ENCODE data around the gene OR52E4. TPM values are rescaled to one million over a fixed set of nuclear protein-coding genes. Genes with fewer than 3 reads are reported as not detected.

OR52E4 gene
- total and polyA plus RNA-seq, 2 of the 13 experiments (the other 11 are each of a cell fraction or from before 2014, with no cell fraction given), result not detected

GRCh38 chr11:5899534-5899933 lies 19.1 kb downstream of the OR52E4 start:
- no peak for TF ChIP-seq BORCS8-MEF2B (CRISPR knock-in tag; IDR thresholded peaks at IDR 0.05)
- no peak for TF ChIP-seq JARID2 (CRISPR knock-in tag; IDR thresholded peaks at IDR 0.05; ENCODE audit: insufficient replicate concordance)
- no peak for TF ChIP-seq POGZ (CRISPR knock-in tag; IDR thresholded peaks at IDR 0.05)
- no peak for TF ChIP-seq KAT8 (CRISPR knock-in tag; IDR thresholded peaks at IDR 0.05)
- no peak for TF ChIP-seq ZNF143 (CRISPR knock-in tag; IDR thresholded peaks at IDR 0.05)
- TF ChIP-seq NRL (CRISPR knock-in tag; IDR thresholded peaks at IDR 0.05; ENCODE audit: borderline replicate concordance), result no peak
- TF ChIP-seq ZNF292 (CRISPR knock-in tag; IDR thresholded peaks at IDR 0.05; ENCODE audit: borderline replicate concordance, low read depth), result no peak
- no peak for TF ChIP-seq ZNF766 (CRISPR knock-in tag; IDR thresholded peaks at IDR 0.05; ENCODE audit: borderline replicate concordance)
- no peak for TF ChIP-seq ZNF230 (CRISPR knock-in tag; IDR thresholded peaks at IDR 0.05)
- no peak for TF ChIP-seq ZNF609 (CRISPR knock-in tag; IDR thresholded peaks at IDR 0.05; ENCODE audit: borderline replicate concordance)
- in situ Hi-C loops (cut with HindIII; ENCODE audit: extremely low pct_ligation_motif_present, low pct_unique_long_range_greater_than_20kb), result no loop called here
- CTCF ChIA-PET (ENCODE audit: low intra/inter-chr PET ratio, low total read pairs), result no interaction called here

More at GRCh38 chr11:5899534-5899933, 19.1 kb downstream of the OR52E4 start:
- no peak overlapping the region for H3K4me2 ChIP-seq (ENCODE audit: low read depth, low read length)
- H3K4me3 ChIP-seq (replicated peaks in 1 of 3; ENCODE audit: insufficient read depth in 1 of 3, low read depth in 2 of 3, low read length in 3 of 3), result no peak overlapping the region
- POLR2A ChIA-PET, result no interaction called here
- H3K79me2 ChIP-seq (ENCODE audit: insufficient read depth, low read length), result no peaks in the 10 kb centered on the region
- H4K20me1 ChIP-seq (ENCODE audit: insufficient read depth, low read length), result no peaks in the 10 kb centered on the region
- no peaks in the 10 kb centered on the region for H3K27me3 ChIP-seq (ENCODE audit: control insufficient read depth in 1 of 2, insufficient read depth in 2 of 2, low read length in 2 of 2)
- no peak overlapping the region for H2AFZ ChIP-seq (ENCODE audit: low read length)
- ATAC-seq, result no peak
- no peak for DNase-seq (ENCODE audit: low spot score)
- H3K9ac ChIP-seq (ENCODE audit: insufficient read depth, low read depth, low read length), result no peak overlapping the region
- H3K9me3 ChIP-seq (ENCODE audit: low read length), result no peaks in the 10 kb centered on the region
- no peaks in the 10 kb centered on the region for H3K4me1 ChIP-seq (ENCODE audit: insufficient read depth, low read length)
- no peak overlapping the region for H3K27ac ChIP-seq (ENCODE audit: extremely low read length, insufficient read depth, low read length)
- WGBS (ENCODE audit: low lambda C conversion rate), result 38% methylated on average over 1 of the region's 2 CpGs
- FAIRE-seq, result no peak
- intact Hi-C loops (cut with micrococcal nuclease; ENCODE audit: unreplicated experiment), result no loop called here
- no TSS peak for BruUV-seq (replicated peaks)
- no peaks in the 10 kb centered on the region for H3K36me3 ChIP-seq (replicated peaks in 1 of 2; ENCODE audit: control insufficient read depth in 1 of 2, insufficient read depth in 2 of 2, low read length in 2 of 2)

All from HepG2 (cell line).